Inflammatory macrophage (primary cell): Measurements from ENCODE around the gene MPP3.
"Not testable (repeated sequence)": the region's sequence is repeated elsewhere in the genome, so short reads cannot be mapped to it uniquely, and the experiment has no call there.

Experiments
- DNase-seq, 2 donors: peaks; one replicate each; pipeline ENCODE4 v3.0.0-alpha.2; 2020 to 2022

MPP3 gene

GRCh38 chr17:43801844-43802243, 31.1 kb downstream of the MPP3 start:
- no peak for DNase-seq

- DNase-seq: no peak
Measured at GRCh38 chr17:43800736-43801135, 32.2 kb downstream of the MPP3 start.

- DNase-seq: no peak
Measured at GRCh38 chr17:43799047-43799446, 33.9 kb downstream of the MPP3 start.

GRCh38 chr17:43798024-43798423, 34.9 kb downstream of the MPP3 start:
- DNase-seq: not testable (repeated sequence)

- DNase-seq: not testable (repeated sequence)
Measured at GRCh38 chr17:43792668-43793067, 40.3 kb downstream of the MPP3 start.

- DNase-seq: peak in 1 of 2 donors; percentile 21
Measured at GRCh38 chr17:43791589-43791988, 41.4 kb downstream of the MPP3 start.

GRCh38 chr17:43790311-43790940, 42.5 kb downstream of the MPP3 start:
- DNase-seq: peak in 1 of 2 donors; percentile 15

GRCh38 chr17:43789482-43789881, 43.5 kb downstream of the MPP3 start:
- DNase-seq: no peak

- DNase-seq: peak in 1 of 2 donors; percentile 59
Measured at GRCh38 chr17:43788540-43788939, 44.4 kb downstream of the MPP3 start.

- DNase-seq: peak; percentile 80
Measured at GRCh38 chr17:43787728-43788127, 45.2 kb downstream of the MPP3 start.

GRCh38 chr17:43784628-43785101, 48.3 kb downstream of the MPP3 start:
- peak in 1 of 2 donors; percentile 22 for DNase-seq

- peak in 1 of 2 donors; percentile 30 for DNase-seq
Measured at GRCh38 chr17:43784068-43784467, 48.9 kb downstream of the MPP3 start.

- peak in 1 of 2 donors; percentile 10 for DNase-seq
Measured at GRCh38 chr17:43782913-43783680, 49.8 kb downstream of the MPP3 start.

- DNase-seq: no peak
Measured at GRCh38 chr17:43780135-43780534, 52.8 kb downstream of the MPP3 start, which contains the start of gene CFAP97D1. CFAP97D1 (plus strand) TSS chr17:43780435; CDS start chr17:43780463, 28 bp downstream.

GRCh38 chr17:43779145-43780125, 53.5 kb downstream of the MPP3 start:
- DNase-seq: peak; percentile 83

GRCh38 chr17:43778337-43779144, 54.4 kb downstream of the MPP3 start, which contains the start of gene DUSP3:
DUSP3 (minus strand) TSS chr17:43778977; CDS start chr17:43778924, 53 bp downstream.
- peak; percentile 76 to 91 for DNase-seq

GRCh38 chr17:43774304-43775250, 58.4 kb downstream of the MPP3 start:
- DNase-seq: no peak

GRCh38 chr17:43772877-43773648, 59.9 kb downstream of the MPP3 start:
- peak; percentile 68 to 83 for DNase-seq

GRCh38 chr17:43771463-43771862, 61.5 kb downstream of the MPP3 start:
- DNase-seq: no peak

- DNase-seq: no peak
Measured at GRCh38 chr17:43770957-43771356, 62.0 kb downstream of the MPP3 start.
